ENCODE data around the gene F10. TPM values are rescaled to one million over a fixed set of nuclear protein-coding genes. Genes with fewer than 3 reads are reported as not detected.
A peak's percentile ranks its signal among the peaks of the same experiment; 100 is the strongest.
"Not testable (repeated sequence)": the region's sequence is repeated elsewhere in the genome, so short reads cannot be mapped to it uniquely, and the experiment has no call there.

The F10 gene
- total and polyA plus RNA-seq, 5 donors: 29.8 to 44.9 (median 37.1) TPM

GRCh38 chr13:113079781-113080080 is 42.9 kb upstream of the F10 start:
- 56% methylated on average over 6 of the region's 9 CpGs for WGBS
- H3K4me1 ChIP-seq (ENCODE audit: control insufficient read depth, insufficient read depth, low read length); H3K27me3 ChIP-seq (ENCODE audit: control insufficient read depth, insufficient read depth); H3K9me3 ChIP-seq (ENCODE audit: control insufficient read depth, low read length); intact Hi-C loops (cut with DNase I); DNase-seq; H3K4me3 ChIP-seq (ENCODE audit: low read length); ATAC-seq; H3K27ac ChIP-seq (ENCODE audit: low read length): not testable (repeated sequence)

DNA sequence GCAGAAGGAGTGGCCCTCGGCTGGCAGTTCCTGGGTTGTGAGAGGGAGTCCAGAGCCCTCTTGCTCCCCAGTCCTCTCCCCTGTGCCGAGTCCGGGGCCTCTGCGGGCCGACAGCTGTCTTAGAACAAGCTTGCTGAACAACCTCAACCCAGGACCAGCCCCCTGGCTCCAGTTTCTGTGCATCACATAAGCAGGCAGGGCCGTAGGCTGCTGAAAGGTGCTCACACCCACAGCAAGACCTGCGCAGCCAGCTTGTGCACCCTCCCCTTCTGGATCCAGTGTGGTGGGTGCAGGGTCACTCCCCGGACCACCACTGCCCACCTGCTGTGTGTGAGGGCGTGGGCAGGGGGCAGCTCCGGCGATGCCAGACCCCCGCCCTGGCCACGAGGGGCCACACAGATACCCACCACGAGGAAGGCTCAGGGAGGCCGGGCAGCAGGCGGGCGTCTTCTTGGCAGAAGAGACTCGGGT is 42.2 kb upstream of the F10 start:
- no peaks in the 10 kb centered on the region for H3K9me3 ChIP-seq (ENCODE audit: control insufficient read depth, low read length)
- 82% methylated on average over 18 of the region's 18 CpGs for WGBS
- no peak overlapping the region for H3K27ac ChIP-seq (ENCODE audit: low read length)
- peaks cover 2% of the 10 kb centered on the region for H3K4me1 ChIP-seq (ENCODE audit: control insufficient read depth, insufficient read depth, low read length)
- no peaks in the 10 kb centered on the region for H3K27me3 ChIP-seq (ENCODE audit: control insufficient read depth, insufficient read depth)
- intact Hi-C loops (cut with DNase I): no loop called here
- ATAC-seq (no peak), DNase-seq (peak in 2 of 3 donors; percentile 6 to 41)
- no peak overlapping the region for H3K4me3 ChIP-seq (ENCODE audit: low read length)

- Histone ChIP-seq H3K9me3 (ENCODE audit: control insufficient read depth, low read length) (no peaks in the 10 kb centered on the region), H3K27ac (ENCODE audit: low read length) (no peak overlapping the region), H3K4me3 (ENCODE audit: low read length) (no peak overlapping the region), H3K27me3 (ENCODE audit: control insufficient read depth, insufficient read depth) (no peaks in the 10 kb centered on the region), H3K4me1 (ENCODE audit: control insufficient read depth, insufficient read depth, low read length) (peaks cover 2% of the 10 kb centered on the region)
- intact Hi-C loops (cut with DNase I): no loop called here
- WGBS: 76% methylated on average over 25 of the region's 25 CpGs
- ATAC-seq (no peak), DNase-seq (peak; percentile 9 to 53 (median 46))
Observed at GRCh38 chr13:113080901-113081521, 41.6 kb upstream of the F10 start.

- H3K4me3 ChIP-seq (ENCODE audit: low read length): no peak overlapping the region
- intact Hi-C loops (cut with DNase I): no loop called here
- H3K27ac ChIP-seq (ENCODE audit: low read length): no peak overlapping the region
- H3K27me3 ChIP-seq (ENCODE audit: control insufficient read depth, insufficient read depth): no peaks in the 10 kb centered on the region
- peaks cover 2% of the 10 kb centered on the region for H3K4me1 ChIP-seq (ENCODE audit: control insufficient read depth, insufficient read depth, low read length)
- DNase-seq (peak in 2 of 3 donors; percentile 36 to 40), ATAC-seq (no peak)
- 84% methylated on average over 26 of the region's 26 CpGs for WGBS
- H3K9me3 ChIP-seq (ENCODE audit: control insufficient read depth, low read length): no peaks in the 10 kb centered on the region
Observed at GRCh38 chr13:113082198-113083021, 40.2 kb upstream of the F10 start.

- DNase-seq (peak in 1 of 3 donors; percentile 27), ATAC-seq (no peak)
- intact Hi-C loops (cut with DNase I): no loop called here
- H3K9me3 ChIP-seq (ENCODE audit: control insufficient read depth, low read length): no peaks in the 10 kb centered on the region
- no peak overlapping the region for H3K4me3 ChIP-seq (ENCODE audit: low read length)
- H3K27me3 ChIP-seq (ENCODE audit: control insufficient read depth, insufficient read depth): no peaks in the 10 kb centered on the region
- no peak overlapping the region for H3K27ac ChIP-seq (ENCODE audit: low read length)
- WGBS: 88% methylated on average over 10 of the region's 10 CpGs
- H3K4me1 ChIP-seq (ENCODE audit: control insufficient read depth, insufficient read depth, low read length): peaks cover 2% of the 10 kb centered on the region
Observed at GRCh38 chr13:113083022-113083373, 39.6 kb upstream of the F10 start.

DNA sequence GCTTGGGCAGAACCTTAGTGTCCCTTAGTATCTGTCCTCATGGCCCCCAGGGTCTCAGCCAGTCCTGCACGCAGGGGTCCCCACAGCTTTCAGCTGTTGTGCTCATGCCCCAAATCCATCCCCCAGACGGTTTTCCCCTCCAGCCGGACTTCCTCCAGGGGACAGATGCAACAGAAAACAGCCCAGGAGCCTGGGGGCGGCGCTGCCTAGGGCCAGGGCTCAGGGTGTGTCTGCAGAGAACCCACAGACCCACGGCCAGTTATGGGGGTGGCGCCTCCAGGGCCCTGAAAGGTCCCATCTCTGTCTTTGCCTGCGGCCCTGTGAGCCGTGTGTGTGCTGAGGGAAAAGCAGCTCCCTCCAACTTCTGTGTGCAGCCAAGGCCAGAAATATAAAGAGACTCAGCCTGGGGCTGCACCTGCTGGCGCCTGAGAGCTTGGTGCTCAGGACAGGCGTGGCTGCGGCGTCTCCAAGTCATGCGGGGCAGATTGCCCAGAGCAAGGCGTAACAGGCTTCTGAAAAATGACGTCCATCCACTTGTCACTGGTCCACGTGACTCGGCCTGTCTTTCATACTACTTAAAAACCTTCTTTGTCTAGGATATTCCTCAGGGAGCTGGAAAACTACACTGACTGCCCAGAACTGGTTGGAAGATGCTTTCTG is 39.1 kb upstream of the F10 start:
- H3K4me1 ChIP-seq (ENCODE audit: control insufficient read depth, insufficient read depth, low read length): peaks cover 2% of the 10 kb centered on the region
- DNase-seq: peak; percentile 84 to 91 (median 86)
- peak; percentile 72 to 76 for ATAC-seq
- H3K4me3 ChIP-seq (ENCODE audit: low read length): no peak overlapping the region
- H3K27me3 ChIP-seq (ENCODE audit: control insufficient read depth, insufficient read depth): no peaks in the 10 kb centered on the region
- 52% methylated on average over 18 of the region's 18 CpGs for WGBS
- intact Hi-C loops (cut with DNase I): no loop called here
- no peaks in the 10 kb centered on the region for H3K9me3 ChIP-seq (ENCODE audit: control insufficient read depth, low read length)
- H3K27ac ChIP-seq (ENCODE audit: low read length): no peak overlapping the region

DNA sequence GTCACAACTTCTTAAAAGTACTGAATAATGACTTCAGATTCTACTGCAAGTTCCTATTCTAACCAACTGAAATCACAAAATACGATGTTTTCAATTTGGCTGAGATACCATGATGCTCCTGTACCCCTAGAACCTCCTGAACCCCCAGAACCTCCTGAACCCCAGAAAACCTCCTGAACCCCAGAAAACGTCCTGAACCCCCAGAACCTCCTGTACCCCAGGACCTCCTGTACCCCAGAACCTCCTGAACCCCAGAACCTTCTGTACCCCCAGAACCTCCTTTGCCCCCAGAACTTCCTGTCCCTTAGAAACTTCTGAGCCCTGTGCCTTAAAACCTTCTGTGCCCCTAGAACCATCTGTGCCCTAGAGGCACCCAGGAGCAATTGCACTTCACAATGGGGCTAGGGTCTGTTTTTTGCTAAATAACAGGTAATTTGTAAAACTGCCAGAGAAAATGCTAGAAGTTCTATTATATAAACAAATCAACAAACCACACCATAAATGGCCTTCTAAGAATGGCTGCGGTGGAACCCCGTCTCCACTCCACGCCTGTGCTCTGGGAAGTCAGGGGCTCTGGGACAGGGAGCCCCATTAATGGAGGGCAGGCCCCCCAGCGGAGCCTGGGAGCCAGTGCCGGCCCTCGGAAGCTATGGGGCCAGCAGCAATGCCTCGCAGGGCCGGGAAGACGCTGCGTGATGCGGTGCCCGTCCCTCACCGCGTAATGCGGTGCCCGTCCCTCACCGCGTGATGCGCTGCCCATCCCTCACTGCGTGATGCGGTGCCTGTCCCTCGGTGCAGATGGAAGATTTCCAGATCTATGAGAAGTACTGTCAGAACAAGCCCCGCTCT is 38.3 kb upstream of the F10 start:
- DNase-seq: peak in 2 of 3 donors; percentile 36 to 50
- H3K4me1 ChIP-seq (ENCODE audit: control insufficient read depth, insufficient read depth, low read length): peaks cover 2% of the 10 kb centered on the region
- no peaks in the 10 kb centered on the region for H3K27me3 ChIP-seq (ENCODE audit: control insufficient read depth, insufficient read depth)
- H3K4me3 ChIP-seq (ENCODE audit: low read length): no peak overlapping the region
- H3K27ac ChIP-seq (ENCODE audit: low read length): no peak overlapping the region
- WGBS: 94% methylated on average over 25 of the region's 25 CpGs
- ATAC-seq: no peak
- intact Hi-C loops (cut with DNase I): no loop called here
- H3K9me3 ChIP-seq (ENCODE audit: control insufficient read depth, low read length): no peaks in the 10 kb centered on the region

DNA sequence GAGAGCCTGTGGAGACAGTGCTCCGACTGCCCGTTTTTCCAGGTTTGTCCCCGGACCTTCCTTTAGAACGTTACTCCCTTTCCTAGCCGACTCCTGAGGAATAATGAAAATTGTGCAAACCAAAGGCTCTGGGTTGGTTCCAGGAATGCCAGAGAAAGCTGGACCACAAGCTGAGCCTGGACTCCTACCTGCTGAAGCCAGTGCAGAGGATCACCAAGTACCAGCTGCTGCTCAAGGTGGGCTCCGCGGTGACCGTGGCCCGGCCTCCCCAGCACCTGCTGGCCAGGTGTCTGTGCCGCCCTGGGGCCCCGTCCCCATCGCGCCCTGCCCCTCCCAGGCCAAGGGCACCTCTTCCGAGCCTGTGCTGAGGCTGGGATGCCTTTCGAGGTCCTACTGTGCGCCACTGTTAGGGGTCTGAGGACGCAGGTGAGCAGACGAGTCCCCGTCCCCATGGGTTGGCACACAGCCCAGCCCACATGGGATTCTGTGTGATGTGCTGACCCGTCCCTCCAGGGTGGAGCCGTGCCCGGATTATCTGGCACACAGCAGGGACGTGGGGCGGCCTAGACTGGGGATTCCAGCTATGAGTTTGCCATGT is 37.6 kb upstream of the F10 start:
- WGBS: 87% methylated on average over 24 of the region's 24 CpGs
- Histone ChIP-seq H3K4me3 (ENCODE audit: low read length) (no peak overlapping the region), H3K27ac (ENCODE audit: low read length) (no peak overlapping the region), H3K9me3 (ENCODE audit: control insufficient read depth, low read length) (no peaks in the 10 kb centered on the region), H3K4me1 (ENCODE audit: control insufficient read depth, insufficient read depth, low read length) (peaks cover 2% of the 10 kb centered on the region), H3K27me3 (ENCODE audit: control insufficient read depth, insufficient read depth) (no peaks in the 10 kb centered on the region)
- ATAC-seq: no peak
- intact Hi-C loops (cut with DNase I): no loop called here
- DNase-seq: peak; percentile 19 to 61 (median 48)

DNA sequence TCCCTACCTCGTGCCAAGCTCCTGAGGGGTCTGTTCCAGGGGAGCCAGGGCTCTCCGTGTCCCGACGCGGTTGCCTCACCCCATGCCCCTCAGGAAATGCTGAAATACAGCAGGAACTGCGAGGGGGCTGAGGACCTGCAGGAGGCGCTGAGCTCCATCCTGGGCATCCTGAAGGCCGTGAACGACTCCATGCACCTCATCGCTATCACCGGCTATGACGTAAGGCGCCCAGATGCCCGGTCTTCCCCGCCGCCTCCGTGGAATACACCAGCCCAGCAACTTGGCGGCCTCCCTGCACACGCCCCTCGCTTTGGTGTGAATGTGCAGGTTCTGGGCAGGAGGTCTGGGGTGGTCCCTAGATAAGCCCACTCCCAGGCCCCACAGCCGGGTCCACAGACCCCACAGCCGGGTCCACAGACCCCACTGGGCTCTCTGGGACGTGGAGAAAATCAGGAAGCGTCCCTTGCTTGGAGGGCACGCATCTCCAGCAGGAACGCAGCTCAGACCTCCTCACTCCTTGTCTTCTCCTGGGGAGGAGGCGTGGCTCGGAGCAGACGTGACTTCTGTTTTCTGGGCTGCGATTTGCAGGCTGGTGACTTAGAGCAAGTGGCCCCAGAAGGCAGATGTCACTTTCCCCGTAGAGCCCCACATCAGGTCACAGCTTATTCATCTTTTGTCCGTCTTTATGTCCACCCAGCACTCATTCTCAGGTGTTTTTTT is 36.4 kb upstream of the F10 start:
- H3K4me1 ChIP-seq (ENCODE audit: control insufficient read depth, insufficient read depth, low read length): peaks cover 2% of the 10 kb centered on the region
- H3K27me3 ChIP-seq (ENCODE audit: control insufficient read depth, insufficient read depth): no peaks in the 10 kb centered on the region
- H3K4me3 ChIP-seq (ENCODE audit: low read length): no peak overlapping the region
- WGBS: 78% methylated on average over 32 of the region's 32 CpGs
- ATAC-seq (no peak), DNase-seq (peak; percentile 12 to 36 (median 25))
- H3K9me3 ChIP-seq (ENCODE audit: control insufficient read depth, low read length): no peaks in the 10 kb centered on the region
- intact Hi-C loops (cut with DNase I): no loop called here
- H3K27ac ChIP-seq (ENCODE audit: low read length): no peak overlapping the region
